ENCODE measurements around the gene MRPL58. TPM values are rescaled to one million over a fixed set of nuclear protein-coding genes. Genes with fewer than 3 reads are reported as not detected.

MRPL58 gene
- total RNA-seq, 1 experiment from 2014 or later: 41.0 TPM

DNA sequence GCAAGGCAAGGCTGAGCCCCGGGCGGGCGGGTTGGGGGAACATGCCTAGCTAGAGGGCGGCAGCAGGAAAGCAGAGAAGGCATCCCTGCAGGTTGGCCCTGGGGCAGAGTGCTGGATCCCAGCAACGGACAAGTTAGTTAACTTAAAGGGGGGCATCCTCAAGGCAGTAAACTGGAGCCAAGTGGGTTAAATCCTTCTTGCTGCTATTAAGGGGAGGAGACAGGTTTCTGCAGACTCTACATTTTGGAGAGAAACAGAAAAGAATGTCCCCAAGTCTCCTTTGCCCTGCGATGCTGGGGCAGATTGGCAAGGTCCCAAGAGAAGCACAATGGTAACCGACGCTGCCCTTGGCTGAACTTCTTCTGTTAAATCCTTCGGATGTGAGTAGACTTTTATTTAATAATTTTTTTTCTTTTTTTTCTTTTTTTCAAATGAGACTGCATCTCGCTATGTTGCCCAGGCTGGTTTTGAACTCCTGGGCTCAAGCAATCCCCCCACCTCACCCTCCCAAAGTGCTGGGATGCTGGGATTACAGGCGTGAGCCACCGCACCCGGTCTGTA lies 20.3 kb downstream of the MRPL58 start:
- no peaks in the 10 kb centered on the region; the same call in 1 of the 2 replicates for H3K4me1 ChIP-seq (ENCODE audit: insufficient read depth, low read length)
- no peak overlapping the region for H4K8ac ChIP-seq (replicated peaks; ENCODE audit: insufficient read length, low read depth, low read length)
- peaks cover 25 to 31% of the 10 kb centered on the region in 2 experiments for H3K9me3 Mint-ChIP-seq
- no peak overlapping the region for H3K4ac ChIP-seq (ENCODE audit: low read depth, low read length)
- no peaks in the 10 kb centered on the region for H4K20me1 ChIP-seq (ENCODE audit: control insufficient read depth, insufficient read depth, insufficient read length)
- no peaks in the 10 kb centered on the region for H3K79me2 ChIP-seq (ENCODE audit: insufficient read depth, low read length)
- no peak overlapping the region for H2BK15ac ChIP-seq (ENCODE audit: low read depth, low read length)
- no peaks in the 10 kb centered on the region for H3K27me3 ChIP-seq (ENCODE audit: insufficient read depth, low read length)
- H3K23ac ChIP-seq (ENCODE audit: insufficient read length, low read depth, low read length): no peak overlapping the region
- no peak overlapping the region for H4K91ac ChIP-seq (ENCODE audit: insufficient read length, low read depth, low read length)
- peak overlapping the region; percentile 96 to 98 for H3K4me3 Mint-ChIP-seq
- H3K23me2 ChIP-seq (ENCODE audit: insufficient read length, low read depth, low read length, poor library complexity, severe bottlenecking): peaks cover 3% of the 10 kb centered on the region
- H4K5ac ChIP-seq (ENCODE audit: insufficient read length, low read depth, low read length): no peak overlapping the region
- no peak overlapping the region for H3K27ac Mint-ChIP-seq
- no peak overlapping the region for H2BK120ac ChIP-seq (ENCODE audit: low read depth, low read length, poor library complexity, severe bottlenecking)
- H2AK5ac ChIP-seq (ENCODE audit: insufficient read length, low read length): no peak overlapping the region
- H3K9ac ChIP-seq (ENCODE audit: extremely low read depth, insufficient read length, low read length): no peak overlapping the region
- no peak overlapping the region for H2BK5ac ChIP-seq (ENCODE audit: insufficient read length, low read length)
- H3K79me1 ChIP-seq (ENCODE audit: insufficient read depth, low read depth, low read length, poor library complexity, severe bottlenecking): no peaks in the 10 kb centered on the region
- no peak overlapping the region for H3K27ac ChIP-seq (ENCODE audit: insufficient read length, low read depth, low read length)
- no peak overlapping the region for H3K18ac ChIP-seq (ENCODE audit: insufficient read length, low read depth, low read length)
- WGBS (ENCODE audit: extremely low coverage, insufficient read length, low lambda C conversion rate): no CpG with 5 or more reads among the region's 13 CpGs
- DNase-seq: no peak
- peak overlapping the region; percentile 53 for H3K4me2 ChIP-seq (ENCODE audit: insufficient read depth, insufficient read length, low read length)
- peaks cover 20% of the 10 kb centered on the region for H3K27me3 Mint-ChIP-seq (ENCODE audit: low read depth)
- H3K36me3 Mint-ChIP-seq (ENCODE audit: insufficient read depth in 1 of 3, low read depth in 3 of 3): peaks cover 6 to 22% (median 15%) of the 10 kb centered on the region in 3 experiments; a peak in 6 of 7 replicates
- no peak overlapping the region for H2BK20ac ChIP-seq (ENCODE audit: low read depth, low read length, poor library complexity, severe bottlenecking)
- H2AFZ ChIP-seq (ENCODE audit: low read length): no peak overlapping the region
- no peak overlapping the region for H2BK12ac ChIP-seq (ENCODE audit: insufficient read length, low read depth, low read length)
- no peak overlapping the region for H3K14ac ChIP-seq (ENCODE audit: insufficient read depth, low read length)
- no peak overlapping the region for H3K56ac ChIP-seq (ENCODE audit: insufficient read length, low read depth, low read length)
- peaks cover 15 to 24% of the 10 kb centered on the region in 2 experiments for H3K4me1 Mint-ChIP-seq
- no peak overlapping the region for H3T11ph ChIP-seq (ENCODE audit: low read length)
- TF ChIP-seq, protein P1, sequence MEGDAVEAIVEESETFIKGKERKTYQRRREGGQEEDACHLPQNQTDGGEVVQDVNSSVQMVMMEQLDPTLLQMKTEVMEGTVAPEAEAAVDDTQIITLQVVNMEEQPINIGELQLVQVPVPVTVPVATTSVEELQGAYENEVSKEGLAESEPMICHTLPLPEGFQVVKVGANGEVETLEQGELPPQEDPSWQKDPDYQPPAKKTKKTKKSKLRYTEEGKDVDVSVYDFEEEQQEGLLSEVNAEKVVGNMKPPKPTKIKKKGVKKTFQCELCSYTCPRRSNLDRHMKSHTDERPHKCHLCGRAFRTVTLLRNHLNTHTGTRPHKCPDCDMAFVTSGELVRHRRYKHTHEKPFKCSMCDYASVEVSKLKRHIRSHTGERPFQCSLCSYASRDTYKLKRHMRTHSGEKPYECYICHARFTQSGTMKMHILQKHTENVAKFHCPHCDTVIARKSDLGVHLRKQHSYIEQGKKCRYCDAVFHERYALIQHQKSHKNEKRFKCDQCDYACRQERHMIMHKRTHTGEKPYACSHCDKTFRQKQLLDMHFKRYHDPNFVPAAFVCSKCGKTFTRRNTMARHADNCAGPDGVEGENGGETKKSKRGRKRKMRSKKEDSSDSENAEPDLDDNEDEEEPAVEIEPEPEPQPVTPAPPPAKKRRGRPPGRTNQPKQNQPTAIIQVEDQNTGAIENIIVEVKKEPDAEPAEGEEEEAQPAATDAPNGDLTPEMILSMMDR (conservative IDR thresholded peaks at IDR 0.05): no peak
- no peaks in the 10 kb centered on the region for H3K9me3 ChIP-seq (ENCODE audit: control insufficient read depth, low read depth, low read length)
